22Rv1 (cell line): ENCODE measurements around the gene LRRC3C.

Experiments
- CTCF ChIP-seq: fragments of 450-650 bp; IDR thresholded peaks from 2 replicates; pipeline ENCODE4 v1.5.1; 2017; ENCODE audit warnings: mild to moderate bottlenecking
- ZFX ChIP-seq: fragments of 450-650 bp; IDR thresholded peaks from 2 replicates; pipeline ENCODE4 v1.6.1; 2017; ENCODE audit warnings: antibody characterized with exemption, borderline replicate concordance

- TF ChIP-seq CTCF = no peak
- TF ChIP-seq ZFX = no peak
Observed at GRCh38 chr17:39968761-39969160, 41.2 kb downstream of the LRRC3C start.
